Measurements from ENCODE around the gene CPE.
A peak's percentile ranks its signal among the peaks of the same experiment; 100 is the strongest.

The CPE gene

DNA sequence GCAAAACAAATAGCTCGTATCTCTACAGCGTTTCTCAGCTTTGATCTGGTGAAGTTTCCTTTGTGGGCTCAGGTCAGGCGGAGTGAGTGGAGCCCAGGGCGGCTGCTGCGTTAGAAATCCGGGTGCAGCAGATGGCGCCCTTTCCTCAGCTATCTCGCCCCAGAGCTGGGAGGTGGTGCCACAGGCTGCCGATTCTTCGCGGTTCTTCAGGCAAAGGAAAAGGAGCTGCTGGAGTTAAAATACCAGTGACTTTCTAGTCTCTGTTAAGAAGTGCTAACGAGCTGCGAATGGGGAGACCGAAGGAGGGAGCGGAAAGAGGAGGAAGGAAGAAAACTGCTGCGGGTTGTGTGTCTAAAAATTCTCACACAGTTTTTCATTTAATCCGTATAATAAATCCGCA lies 114.6 kb downstream of the CPE start:
- Histone ChIP-seq H3K4me3 (ENCODE audit: low read length) (no peak overlapping the region), H3K36me3 (ENCODE audit: control insufficient read depth, low read length) (no peaks in the 10 kb centered on the region), H3K9me2 (replicated peaks; ENCODE audit: control insufficient read depth, low read length) (no peaks in the 10 kb centered on the region), H3K9me3 (ENCODE audit: control insufficient read depth, insufficient read depth, low read length) (no peaks in the 10 kb centered on the region), H3K79me2 (ENCODE audit: control insufficient read depth, low read length) (no peaks in the 10 kb centered on the region), H3K27ac (ENCODE audit: low read depth, low read length) (no peak overlapping the region), H4K20me1 (ENCODE audit: control insufficient read depth, insufficient read depth, low read depth, low read length) (no peaks in the 10 kb centered on the region), H3K4me1 (ENCODE audit: control insufficient read depth, low read length) (no peaks in the 10 kb centered on the region), H3K4me2 (ENCODE audit: low read length) (no peak overlapping the region), H3K27me3 (ENCODE audit: control insufficient read depth, low read length) (peaks cover 9% of the 10 kb centered on the region), H3F3A (ENCODE audit: control insufficient read depth, insufficient read depth) (no peaks in the 10 kb centered on the region)
- TF ChIP-seq, protein P1, sequence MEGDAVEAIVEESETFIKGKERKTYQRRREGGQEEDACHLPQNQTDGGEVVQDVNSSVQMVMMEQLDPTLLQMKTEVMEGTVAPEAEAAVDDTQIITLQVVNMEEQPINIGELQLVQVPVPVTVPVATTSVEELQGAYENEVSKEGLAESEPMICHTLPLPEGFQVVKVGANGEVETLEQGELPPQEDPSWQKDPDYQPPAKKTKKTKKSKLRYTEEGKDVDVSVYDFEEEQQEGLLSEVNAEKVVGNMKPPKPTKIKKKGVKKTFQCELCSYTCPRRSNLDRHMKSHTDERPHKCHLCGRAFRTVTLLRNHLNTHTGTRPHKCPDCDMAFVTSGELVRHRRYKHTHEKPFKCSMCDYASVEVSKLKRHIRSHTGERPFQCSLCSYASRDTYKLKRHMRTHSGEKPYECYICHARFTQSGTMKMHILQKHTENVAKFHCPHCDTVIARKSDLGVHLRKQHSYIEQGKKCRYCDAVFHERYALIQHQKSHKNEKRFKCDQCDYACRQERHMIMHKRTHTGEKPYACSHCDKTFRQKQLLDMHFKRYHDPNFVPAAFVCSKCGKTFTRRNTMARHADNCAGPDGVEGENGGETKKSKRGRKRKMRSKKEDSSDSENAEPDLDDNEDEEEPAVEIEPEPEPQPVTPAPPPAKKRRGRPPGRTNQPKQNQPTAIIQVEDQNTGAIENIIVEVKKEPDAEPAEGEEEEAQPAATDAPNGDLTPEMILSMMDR (IDR thresholded peaks at IDR 0.05; ENCODE audit: low read depth, low read length, poor library complexity, severe bottlenecking): peak; percentile 64
- TF ChIP-seq EZH2phosphoT487 (IDR thresholded peaks at IDR 0.05; ENCODE audit: borderline replicate concordance, low read length): no peak

DNA sequence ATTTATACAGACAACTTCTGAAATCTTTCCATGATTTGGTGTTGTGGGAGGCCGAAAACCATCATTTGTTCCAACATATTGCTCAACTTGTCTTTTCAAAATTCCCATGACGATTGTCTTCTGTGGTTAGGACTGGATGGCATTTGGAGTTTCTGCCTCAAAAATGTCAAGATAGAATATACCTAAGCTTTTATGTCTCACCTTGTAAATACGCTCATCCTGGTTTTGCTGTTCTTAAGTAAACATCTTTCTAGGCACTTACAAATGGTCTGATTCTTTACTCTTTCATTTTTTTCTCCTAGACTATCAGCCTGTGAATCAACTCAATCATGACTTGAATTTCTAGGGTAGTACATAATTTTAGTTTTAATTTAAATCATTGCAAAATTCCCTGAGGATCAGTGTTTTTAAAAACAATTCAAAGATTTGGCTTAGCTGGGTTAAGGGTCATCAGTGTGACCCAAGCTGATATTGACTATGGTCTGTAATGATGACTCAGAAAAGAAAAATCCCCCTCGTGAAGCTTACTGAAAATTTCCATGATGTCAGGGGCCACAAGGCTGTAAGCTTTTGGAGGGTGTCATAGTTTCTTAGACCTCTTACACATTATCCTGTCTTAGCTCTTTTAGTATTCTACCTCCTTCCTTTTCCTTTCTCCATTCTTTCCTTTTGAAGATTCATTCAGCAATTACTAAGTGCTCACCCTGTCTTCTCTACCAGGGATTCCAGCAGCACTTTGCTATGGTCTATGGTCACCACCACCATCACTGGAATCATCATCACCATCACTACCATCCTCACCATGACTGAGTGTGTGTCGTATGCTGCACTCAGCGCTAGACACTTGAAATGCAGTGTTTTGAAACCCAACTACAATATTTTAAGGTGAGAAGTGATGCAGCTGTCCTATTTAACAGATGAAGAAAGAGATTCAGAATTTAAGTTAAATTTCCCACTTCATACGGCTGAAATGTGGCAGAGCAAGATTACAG lies 124.4 kb downstream of the CPE start:
- H3K27ac ChIP-seq (ENCODE audit: low read depth, low read length): no peak overlapping the region
- no peaks in the 10 kb centered on the region for H4K20me1 ChIP-seq (ENCODE audit: control insufficient read depth, insufficient read depth, low read depth, low read length)
- no peaks in the 10 kb centered on the region for H3F3A ChIP-seq (ENCODE audit: control insufficient read depth, insufficient read depth)
- no peaks in the 10 kb centered on the region for H3K4me1 ChIP-seq (ENCODE audit: control insufficient read depth, low read length)
- H3K4me3 ChIP-seq (ENCODE audit: low read length): no peak overlapping the region
- H3K79me2 ChIP-seq (ENCODE audit: control insufficient read depth, low read length): no peaks in the 10 kb centered on the region
- no peaks in the 10 kb centered on the region for H3K9me2 ChIP-seq (replicated peaks; ENCODE audit: control insufficient read depth, low read length)
- H3K4me2 ChIP-seq (ENCODE audit: low read length): no peak overlapping the region
- TF ChIP-seq EZH2phosphoT487 (IDR thresholded peaks at IDR 0.05; ENCODE audit: borderline replicate concordance, low read length): no peak
- TF ChIP-seq, protein P1 (IDR thresholded peaks at IDR 0.05; ENCODE audit: low read depth, low read length, poor library complexity, severe bottlenecking): no peak
- no peaks in the 10 kb centered on the region for H3K27me3 ChIP-seq (ENCODE audit: control insufficient read depth, low read length)
- H3K36me3 ChIP-seq (ENCODE audit: control insufficient read depth, low read length): no peaks in the 10 kb centered on the region
- H3K9me3 ChIP-seq (ENCODE audit: control insufficient read depth, insufficient read depth, low read length): no peaks in the 10 kb centered on the region

DNA sequence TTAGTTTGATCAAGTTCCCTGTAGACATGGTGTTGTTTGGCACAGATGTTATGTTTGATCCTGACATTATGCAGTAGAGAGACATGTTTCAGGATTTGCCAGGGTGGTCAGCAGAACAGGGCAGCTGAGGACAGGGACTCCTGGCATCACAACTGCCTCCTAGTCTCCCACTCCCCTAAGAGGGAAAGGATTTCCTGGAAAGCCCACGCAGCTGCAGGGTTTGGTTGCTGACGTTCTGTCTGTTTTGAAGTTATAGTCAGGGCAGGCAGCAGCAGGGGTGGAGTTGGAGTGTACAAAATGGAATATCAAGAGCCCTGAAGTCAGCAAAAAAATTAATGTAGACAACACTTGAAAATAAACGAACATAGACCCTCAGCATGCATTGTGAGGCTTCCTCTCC lies 125.4 kb downstream of the CPE start:
- H3K79me2 ChIP-seq (ENCODE audit: control insufficient read depth, low read length): no peaks in the 10 kb centered on the region
- no peaks in the 10 kb centered on the region for H4K20me1 ChIP-seq (ENCODE audit: control insufficient read depth, insufficient read depth, low read depth, low read length)
- no peaks in the 10 kb centered on the region for H3K4me1 ChIP-seq (ENCODE audit: control insufficient read depth, low read length)
- no peaks in the 10 kb centered on the region for H3F3A ChIP-seq (ENCODE audit: control insufficient read depth, insufficient read depth)
- H3K27ac ChIP-seq (ENCODE audit: low read depth, low read length): no peak overlapping the region
- H3K36me3 ChIP-seq (ENCODE audit: control insufficient read depth, low read length): no peaks in the 10 kb centered on the region
- no peaks in the 10 kb centered on the region for H3K27me3 ChIP-seq (ENCODE audit: control insufficient read depth, low read length)
- TF ChIP-seq EZH2phosphoT487 (IDR thresholded peaks at IDR 0.05; ENCODE audit: borderline replicate concordance, low read length): no peak
- TF ChIP-seq, protein P1 (IDR thresholded peaks at IDR 0.05; ENCODE audit: low read depth, low read length, poor library complexity, severe bottlenecking): no peak
- no peaks in the 10 kb centered on the region for H3K9me3 ChIP-seq (ENCODE audit: control insufficient read depth, insufficient read depth, low read length)
- no peak overlapping the region for H3K4me3 ChIP-seq (ENCODE audit: low read length)
- H3K9me2 ChIP-seq (replicated peaks; ENCODE audit: control insufficient read depth, low read length): no peaks in the 10 kb centered on the region
- H3K4me2 ChIP-seq (ENCODE audit: low read length): no peak overlapping the region
